GM18507 (cell line): Measurements from ENCODE around the gene ERMARD.
"Not testable (repeated sequence)": the region's sequence is repeated elsewhere in the genome, so short reads cannot be mapped to it uniquely, and the experiment has no call there.

Source experiments
- DNase-seq: peaks from one replicate; pipeline ENCODE4 v3.0.0; 2011; ENCODE audit warnings: low read depth; ENCODE audit not compliant: insufficient read length; ENCODE audit errors: extremely low spot score
- FAIRE-seq: peaks from 2 replicates; lab custom pipeline; 2011; peaks lifted over from hg19 to GRCh38; lab: Jason Lieb, UNC

ERMARD gene

DNA sequence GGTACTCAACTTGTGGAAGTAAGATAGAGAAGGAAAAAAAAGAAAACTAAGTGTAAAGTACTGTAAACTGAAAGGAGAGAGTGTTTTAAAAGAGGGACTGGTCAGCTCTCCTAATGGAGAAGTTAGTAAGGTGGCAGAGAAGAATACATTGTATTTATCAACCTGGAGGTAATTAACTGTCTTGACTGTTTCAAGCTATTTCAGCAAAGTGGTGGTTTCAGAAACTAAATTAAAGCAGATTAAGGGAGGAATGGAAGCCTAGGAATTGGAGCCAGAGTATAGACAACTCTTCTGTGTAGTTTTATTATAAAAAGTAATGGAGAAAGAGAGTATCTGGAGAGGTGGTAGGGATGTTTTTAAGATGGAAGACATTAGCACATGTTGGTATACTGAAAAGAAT lies 24.5 kb upstream of the ERMARD start:
- DNase-seq: no peak
- FAIRE-seq: no peak

DNA sequence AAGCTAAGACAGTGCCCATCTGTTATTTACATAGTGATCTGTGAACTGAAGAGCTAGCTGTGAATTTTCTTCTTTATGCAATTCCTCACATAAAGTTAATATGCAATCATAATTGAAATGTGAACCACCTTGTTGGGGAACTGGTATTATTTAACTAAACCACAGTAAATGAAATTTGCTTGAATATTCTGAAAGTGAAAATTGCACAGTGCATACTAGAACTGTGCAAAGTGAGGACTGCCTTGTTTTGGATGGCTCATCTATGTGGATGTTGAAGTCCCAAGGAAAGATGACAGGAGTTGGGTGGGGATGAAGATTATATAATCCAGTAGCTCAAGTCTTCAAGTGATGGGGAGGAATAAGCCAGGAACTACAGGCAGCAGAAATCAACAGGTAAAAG lies 21.5 kb upstream of the ERMARD start:
- FAIRE-seq (no peak), DNase-seq (no peak)

DNA sequence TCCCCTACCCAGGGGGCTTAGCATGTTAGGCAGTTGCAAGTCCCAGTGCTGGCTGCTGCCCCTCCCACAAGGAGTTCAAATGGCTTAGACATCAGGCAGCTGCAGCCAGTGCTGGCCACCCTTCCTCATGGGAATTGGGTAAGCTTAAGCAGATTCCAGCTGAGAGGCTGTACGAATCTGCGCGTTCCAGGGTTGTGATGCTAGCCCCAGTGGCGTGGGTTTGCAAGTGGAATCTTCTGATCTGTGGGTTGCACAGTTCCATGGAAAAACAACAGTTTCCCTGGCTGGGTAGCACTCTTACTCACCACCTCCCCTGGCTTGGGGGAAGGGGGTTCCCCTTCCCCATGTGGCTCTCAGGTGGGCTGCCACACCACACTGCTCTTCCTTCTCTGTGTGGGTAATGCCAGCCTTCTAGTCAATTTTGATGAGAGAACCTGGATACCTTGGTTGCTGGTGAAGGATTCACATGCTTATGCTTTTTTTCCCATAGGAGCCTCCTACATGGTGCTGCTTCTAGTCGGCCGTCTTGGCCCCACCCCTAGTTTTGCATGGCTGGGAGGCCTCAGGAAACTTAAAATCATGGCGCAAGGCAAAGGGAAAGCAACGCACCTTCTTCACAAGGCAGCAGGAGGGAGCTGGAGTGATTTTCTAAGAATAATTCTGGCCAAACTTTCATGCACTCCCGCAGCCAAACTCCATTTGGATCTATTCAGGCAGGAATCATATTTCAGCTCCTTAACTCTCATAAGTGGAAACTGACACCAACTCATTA lies 13.0 kb upstream of the ERMARD start:
- FAIRE-seq (no peak), DNase-seq (no peak)

DNA sequence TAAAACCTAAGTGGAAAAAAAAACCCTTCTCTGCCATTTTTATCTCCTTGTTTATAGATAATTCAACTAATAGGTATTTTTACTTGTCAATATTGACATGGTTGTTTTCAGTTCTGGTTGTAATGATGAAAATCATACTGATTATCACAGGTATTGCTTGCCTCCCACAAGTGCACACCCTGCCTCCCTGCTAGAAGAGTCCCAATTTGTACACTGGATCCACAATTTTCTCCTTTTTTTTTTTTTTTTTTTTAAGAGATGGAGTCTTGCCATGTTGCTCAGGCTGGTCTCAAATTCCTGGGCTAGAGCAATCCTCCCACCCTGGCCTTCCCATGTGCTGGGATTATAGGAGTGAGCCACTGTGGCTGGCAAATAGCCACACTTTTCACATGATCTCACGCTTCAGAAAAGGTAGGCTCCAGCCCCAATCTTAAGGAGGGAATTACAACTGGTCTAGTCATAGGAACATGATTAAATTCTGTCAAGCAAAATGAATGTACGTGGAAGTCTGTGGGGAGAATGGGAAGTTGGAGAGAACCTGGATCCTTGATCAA lies 12.4 kb upstream of the ERMARD start:
- FAIRE-seq: no peak
- no peak for DNase-seq

DNA sequence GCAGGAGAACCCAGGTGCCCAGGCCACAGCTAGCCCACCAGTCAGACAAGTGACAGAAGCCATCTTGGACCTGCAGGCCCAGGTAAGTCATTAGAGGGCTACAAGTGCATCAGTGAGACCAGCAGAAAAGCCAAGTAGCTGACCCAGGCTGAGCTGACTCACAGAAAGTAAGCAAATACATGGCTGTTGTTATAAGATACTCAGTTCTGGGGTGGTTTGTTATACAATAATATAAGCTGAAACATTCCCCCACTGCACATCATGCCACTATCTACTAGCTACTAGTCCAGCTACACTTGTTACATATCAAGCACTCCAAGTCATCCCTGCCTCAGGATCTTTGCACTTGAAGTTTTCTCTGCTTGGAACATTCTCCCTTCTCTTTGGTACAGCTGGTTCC lies 10.1 kb upstream of the ERMARD start:
- FAIRE-seq (no peak), DNase-seq (no peak)

DNA sequence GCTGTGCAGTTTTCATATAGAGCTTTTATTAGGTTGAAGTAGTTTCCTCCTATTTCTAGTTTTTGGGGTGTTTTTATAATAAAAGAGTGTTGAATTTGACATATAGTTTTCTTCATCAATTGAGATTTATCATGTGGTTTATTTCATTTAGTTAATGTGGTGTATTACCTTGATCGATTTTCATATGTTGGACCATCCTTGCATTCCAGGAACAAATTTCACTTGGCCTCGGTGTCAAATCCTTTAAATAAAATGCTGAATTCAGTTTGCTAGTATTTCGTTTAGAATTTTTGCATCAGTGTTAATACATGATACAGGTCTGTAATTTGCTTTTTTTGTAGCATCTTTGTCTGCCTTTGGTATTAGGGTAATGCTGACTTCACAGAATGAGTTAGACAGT lies 6.0 kb upstream of the ERMARD start:
- FAIRE-seq (no peak), DNase-seq (no peak)

DNA sequence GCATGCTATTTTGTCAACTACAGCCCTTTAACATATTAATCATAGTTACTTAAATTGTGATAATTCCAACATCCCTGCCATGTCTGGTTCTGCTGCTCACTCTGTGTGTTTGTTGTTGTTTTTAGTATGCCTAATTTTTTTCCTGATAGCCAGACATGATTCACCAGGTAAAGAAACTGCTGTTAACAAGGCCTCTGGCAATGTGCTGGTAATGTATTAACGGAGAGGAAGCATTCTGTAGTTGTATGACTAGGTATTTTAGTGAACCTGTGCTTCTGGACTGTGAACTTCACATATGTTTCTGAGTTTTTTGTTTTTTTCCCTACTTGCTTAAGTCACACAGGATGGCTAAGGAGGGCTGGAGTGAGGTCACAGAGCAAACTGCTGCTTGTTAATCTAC lies 4.9 kb upstream of the ERMARD start:
- DNase-seq (no peak), FAIRE-seq (no peak)

DNA sequence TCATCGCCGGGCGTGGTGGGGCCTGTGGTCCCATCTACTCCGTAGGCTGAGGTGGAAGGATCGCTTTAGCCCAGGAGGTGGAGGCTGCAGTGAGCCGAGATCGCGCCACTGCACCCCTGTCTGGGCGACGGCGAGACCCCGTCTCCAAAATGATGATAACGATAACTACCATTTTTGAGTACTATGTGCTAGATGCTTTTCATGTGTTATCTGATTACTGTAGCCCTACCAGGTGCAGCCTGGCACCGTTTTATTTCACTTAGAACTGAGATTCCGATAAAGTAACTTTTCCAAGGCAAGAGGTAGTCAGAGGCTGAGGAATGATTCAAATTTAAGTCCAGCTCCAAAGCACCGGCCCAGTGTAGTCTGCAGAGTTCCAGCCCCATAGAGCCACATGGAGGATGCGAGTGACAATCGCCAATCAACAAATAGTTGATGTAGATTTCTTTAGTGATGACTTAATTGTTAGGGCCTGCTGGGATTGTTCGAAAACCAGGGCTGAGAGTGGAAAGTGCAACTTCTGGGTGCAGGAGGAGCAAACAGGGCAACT lies 727 bp downstream of the ERMARD start:
- no peak for DNase-seq
- no peak for FAIRE-seq

DNA sequence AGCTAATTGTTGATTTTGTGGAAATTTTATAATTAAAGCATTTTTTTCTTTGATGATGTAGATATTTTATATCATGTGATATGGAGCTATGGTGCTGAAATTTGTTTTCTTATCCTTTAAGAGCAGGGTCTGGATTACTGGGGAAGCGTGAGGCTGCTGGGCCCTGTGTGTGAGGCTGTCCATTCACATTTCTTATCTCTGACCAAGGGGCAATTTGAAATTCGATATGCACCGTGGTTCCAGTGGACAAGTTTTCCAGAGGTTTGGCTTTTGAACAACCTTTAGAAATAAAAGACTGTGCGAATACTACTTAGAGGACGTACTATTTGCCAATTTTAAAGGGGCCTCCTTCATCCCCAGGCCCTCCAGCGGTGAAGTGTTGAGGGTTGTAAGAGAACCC lies 3.7 kb downstream of the ERMARD start:
- no peak for DNase-seq
- no peak for FAIRE-seq

DNA sequence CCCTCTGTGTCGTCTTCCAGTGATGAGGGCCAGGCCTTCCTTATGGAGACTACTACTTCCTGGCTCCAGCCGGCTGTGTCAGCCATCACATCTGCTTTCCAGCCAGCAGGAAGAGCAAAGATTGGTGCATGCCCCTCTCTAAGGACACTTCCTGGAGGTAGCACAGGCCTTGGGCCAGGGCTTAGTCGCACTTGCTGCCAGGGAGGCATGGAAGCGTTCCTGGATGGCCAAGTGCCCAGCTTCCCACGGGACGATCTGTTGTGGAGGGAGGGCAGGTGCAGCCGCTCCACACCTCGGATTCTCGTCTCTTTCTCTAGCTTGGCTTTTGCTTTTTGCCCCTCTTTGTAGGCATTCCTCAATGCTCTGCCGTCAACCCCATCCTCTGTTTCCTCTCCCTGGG lies 11.9 kb downstream of the ERMARD start:
- FAIRE-seq (no peak), DNase-seq (no peak)

DNA sequence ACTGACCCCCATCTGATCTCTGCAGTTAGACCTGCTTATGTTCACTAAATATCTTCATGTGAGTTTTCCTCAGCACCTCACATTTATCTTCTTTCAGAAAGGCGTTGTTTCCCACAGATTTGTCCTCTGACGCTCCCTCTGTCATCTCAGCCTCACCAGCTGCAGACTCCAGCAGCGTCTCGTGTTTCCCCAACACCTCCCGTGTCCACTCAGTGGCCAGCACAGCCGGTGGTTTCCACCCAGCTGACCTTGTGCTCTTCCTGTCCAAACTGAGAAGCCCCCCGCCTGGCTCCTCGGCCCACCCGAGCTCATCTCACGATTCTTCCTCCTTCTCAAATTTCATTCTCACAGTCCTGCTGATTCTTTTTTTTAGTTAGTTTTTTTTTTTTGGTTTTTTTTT lies 12.5 kb downstream of the ERMARD start:
- FAIRE-seq: no peak
- no peak for DNase-seq

DNA sequence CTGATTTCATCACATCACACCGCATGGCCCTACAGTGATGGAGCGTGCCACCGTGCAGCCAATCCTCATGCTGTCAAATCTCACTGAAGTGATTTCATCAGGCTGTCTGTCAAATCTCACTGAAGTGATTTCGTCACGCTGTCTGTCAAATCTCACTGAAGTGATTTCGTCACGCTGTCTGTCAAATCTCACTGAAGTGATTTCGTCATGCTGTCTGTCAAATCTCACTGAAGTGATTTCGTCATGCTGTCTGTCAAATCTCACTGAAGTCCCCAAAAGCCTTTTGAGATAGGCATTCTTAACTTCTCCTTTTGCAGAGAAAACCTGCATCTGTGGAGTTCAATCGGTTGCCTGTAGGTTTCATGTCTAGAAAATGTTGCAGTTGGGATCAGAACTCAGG lies 14.4 kb downstream of the ERMARD start:
- DNase-seq, FAIRE-seq: not testable (repeated sequence)

DNA sequence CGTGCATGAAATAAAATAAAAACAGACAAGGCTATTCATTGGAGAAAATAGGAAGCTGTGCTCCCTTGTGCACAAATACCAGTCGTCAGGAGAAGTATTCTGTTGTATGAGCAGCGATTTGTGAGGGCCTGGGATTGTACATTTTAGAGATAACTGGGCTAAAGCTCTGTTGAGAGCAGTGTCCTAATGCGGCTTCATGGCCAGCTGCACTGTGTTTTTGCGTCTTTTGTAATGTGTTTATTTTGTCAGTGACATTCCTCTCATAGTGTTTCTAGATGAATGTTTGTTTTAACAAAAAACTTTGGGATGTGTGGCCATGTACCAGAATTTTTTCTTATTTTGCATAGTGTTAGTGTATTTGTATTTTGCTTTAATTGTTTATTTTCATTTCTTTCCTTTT lies 14.8 kb downstream of the ERMARD start:
- FAIRE-seq (no peak), DNase-seq (no peak)

DNA sequence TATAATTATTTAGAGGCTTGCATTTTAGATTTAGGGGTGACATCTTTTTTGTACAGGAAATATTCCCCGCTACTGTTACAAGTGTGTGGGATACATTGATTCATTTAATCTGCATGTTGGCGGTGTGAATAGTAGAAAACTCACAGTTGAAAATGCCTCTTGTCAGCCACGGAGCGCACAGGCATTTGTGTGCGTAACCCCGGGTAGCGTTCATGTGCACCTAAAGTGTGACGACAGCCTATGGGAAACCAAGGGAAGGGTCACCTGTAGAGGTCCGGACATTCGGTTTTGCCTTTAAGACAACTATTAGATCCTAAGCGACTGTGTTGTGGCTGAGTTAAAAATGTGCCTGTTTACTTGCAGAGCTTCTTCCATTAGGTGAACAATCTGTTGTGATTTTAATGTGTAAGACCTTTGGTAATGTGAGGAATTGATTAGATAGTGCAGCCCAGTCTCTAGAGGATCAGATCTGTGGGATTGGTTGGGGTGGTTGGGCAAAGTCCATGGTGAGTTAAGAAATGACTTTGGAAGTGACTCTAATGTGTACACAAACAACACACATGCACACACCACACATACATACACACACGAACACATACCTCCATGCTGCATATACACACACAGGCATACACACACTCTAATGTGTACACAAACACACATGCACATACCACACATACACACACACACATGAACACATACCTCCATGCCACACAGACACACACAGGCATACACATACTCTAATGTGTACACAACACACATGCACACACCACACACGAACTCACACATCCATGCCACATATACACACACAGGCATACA lies 15.7 kb downstream of the ERMARD start:
- DNase-seq: no peak
- no peak for FAIRE-seq

DNA sequence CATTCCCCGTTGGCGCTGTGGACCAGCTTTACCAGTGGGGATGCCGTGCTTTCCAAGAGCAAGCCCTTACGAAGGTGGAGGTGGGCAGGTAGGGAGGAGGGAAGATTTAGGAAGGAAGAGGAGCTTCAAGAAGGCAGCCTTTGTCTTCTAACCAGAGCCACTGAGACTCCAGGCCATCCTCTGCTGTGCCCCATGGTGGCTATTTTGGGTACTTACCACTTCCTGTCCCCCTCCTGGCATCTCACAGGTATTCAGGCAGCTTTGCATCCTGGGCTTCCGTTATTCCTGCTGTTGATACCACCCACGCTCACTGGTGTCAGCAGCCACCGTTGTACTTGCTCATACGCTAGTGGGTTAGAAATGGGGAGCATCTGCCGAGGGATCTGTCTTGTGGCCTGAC lies 22.9 kb downstream of the ERMARD start:
- DNase-seq: no peak
- FAIRE-seq: no peak

DNA sequence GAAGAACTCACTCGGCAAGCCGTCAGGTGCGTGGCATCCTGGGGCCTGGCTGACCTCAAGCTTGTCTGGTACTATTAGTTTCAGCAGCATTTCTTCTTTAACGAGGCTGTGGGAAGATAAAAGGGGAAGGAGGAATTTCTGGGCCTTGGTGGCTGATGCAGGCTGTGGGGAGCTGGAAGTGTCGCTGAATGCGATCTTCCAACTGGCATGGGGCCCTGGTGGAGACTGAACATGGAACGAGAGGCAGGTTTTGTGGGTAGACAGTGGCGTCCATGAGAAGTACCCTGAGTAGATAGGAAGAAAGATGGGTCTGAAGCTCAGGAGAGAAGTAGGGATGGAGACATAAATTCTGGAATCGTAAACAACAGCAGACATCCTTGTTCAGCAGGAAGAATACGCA lies 23.9 kb downstream of the ERMARD start:
- DNase-seq: no peak
- FAIRE-seq: no peak

DNA sequence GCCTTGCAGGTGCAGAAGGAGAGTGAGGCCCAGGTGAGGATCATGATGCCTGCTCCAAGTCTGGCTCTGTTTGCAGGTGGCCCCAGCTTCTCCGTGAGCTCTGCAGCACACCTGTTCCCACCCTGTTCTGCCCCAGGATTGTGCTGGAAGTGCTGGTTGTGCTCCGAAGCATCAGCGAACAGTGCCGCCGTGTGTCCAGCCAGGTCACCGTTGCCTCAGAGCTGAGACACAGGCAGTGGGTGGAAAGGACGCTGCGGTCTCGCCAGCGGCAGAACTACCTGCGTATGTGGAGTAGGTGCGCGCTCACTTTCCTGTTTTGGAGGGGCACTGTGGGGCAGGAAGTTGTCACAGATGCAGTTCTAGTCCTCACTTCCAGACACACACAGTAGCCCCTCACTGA lies 25.0 kb downstream of the ERMARD start:
- DNase-seq (no peak), FAIRE-seq (no peak)

DNA sequence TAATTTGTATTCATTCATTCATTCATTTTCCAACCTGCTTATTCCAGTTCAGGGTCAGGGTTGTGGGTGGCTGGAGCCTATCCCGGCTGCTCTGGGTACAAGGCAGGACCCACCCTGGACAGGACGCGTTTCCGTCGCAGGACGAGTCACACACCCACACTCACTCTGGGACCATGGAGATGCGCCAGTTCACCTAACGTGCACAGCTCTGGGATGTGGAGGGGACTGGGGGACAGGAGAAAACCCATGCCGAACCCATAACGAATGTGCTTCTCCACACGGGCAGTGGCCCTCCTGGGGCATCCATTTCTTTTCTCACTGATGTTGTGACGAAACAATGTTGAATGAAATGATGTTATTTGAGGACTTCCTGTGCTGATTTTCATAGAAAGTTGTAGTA lies 26.5 kb downstream of the ERMARD start:
- no peak for DNase-seq
- no peak for FAIRE-seq

DNA sequence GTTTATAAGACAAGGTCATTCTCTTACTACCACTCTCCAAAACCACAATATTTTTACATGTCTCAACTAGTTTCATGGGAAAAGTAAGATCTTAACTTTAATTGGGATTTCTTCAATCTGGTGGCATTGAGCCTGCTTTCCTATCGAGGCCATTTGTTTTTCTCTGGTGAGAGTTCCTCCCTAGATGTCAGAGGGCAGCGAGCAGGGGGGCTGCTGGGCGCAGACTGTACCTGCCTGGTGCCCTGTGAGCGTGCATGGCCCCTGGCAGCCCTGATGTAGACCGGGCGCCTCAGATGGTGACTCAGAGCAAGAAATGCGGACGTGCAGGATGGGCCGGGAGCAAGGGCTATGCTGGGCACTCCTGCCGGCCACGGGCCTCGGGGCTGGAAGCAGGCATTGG lies 27.2 kb downstream of the ERMARD start:
- DNase-seq (no peak), FAIRE-seq (no peak)

DNA sequence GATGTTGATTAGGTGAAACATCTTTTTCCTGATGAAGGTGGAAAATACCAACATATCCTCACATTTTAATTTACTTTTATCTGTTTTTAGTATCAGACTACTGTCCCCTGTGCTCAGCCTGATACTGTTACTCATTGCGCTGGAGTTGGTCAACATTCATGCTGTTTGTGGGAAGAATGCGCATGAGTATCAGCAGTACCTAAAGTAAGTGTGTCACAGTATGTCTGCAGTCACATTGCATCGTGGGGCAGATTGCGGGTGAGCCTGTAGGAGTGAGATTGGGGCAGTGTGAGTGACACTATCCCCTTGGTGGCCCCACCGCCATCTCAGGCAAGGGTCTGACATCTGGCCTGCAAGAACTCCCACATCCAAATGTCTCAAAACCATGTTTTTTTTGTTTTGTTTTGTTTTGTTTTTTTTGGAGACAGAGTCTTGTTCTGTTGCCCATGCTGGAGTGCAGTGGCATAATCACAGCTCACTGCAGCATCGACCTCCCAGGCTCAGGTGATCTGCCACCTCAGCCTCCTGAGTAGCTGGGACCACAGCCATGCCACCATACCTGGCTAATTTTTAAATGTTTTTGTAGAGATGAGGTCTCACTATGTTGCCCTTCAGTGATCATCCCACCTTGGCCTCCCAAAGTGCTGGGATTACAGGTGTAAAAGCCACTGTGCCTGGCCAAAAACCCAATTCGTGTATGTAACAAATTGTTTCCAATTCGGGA lies 27.8 kb downstream of the ERMARD start:
- no peak for FAIRE-seq
- no peak for DNase-seq
